NOMO-1 treated with DMSO at 0.1 percent for 48 hours (cell line): Measurements from ENCODE around the gene TRAF2.

Experiments
- DNase-seq: peaks from one replicate; lab custom pipeline; 2025; ENCODE audit not compliant: unreplicated experiment; lab: John Stamatoyannopoulos, UW

The TRAF2 gene

DNA sequence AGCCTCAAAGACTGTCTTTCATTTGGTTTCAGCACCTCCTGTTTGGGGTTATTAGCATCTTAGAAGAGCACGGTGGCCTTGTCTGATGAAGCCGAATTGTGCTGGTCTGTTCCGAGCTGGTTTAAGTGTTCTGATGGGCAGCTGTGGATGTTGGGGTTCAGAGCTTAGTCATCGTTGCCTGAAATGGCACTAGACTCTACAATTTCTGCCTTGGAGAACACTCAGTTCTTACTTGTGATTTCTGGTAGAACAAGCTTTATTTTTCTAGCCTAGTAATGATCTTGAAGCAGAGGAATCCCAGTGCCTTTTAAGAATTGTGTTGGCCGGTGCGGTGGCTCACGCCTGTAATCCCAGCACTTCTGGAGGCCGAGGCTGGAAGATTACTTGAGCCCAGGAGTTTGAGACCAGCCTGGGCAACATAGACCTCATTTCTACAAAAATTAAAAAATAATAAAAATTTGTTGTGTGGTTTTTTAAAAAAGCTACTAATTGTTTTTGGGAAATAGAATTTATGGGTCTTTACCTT is 50.4 kb downstream of the TRAF2 start:
- DNase-seq: no peak

DNA sequence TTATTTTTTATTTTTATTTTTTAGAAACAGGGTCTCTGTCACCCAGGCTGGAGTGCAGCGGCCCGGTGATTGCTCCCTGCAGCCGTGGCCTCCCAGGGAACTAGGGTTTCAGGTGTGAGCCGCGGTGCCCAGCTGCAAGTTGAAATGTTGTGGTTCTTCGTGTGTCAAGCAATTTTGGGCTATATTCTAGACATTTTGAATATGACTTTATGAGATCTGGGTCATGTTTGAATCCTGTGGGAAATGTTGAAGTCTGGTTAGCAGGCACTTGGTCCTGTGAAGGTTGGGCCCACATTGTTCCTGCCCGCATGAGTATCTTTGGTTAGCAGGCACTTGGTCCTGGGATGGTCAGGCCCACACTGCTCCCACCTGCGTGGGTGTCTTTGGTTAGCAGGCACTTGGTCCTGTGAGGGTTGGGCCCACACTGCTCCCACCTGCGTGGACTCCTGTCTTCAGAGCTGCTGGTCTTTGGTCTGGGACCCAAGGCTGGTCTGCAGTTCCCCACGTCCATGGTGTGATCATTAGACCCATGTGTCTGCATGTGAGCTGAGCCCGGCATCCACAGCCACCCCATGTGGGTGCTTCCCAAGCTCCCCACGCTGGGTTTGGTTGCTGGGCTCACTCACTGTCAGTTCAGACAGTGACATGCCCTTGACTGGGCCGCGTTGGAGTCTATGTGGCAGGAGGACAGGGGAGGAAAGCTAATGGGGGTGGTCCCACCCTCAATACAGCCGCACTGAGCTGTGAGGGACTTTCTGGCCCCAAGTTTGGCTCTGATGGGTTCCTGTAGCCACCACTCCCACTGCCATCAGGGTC is 51.1 kb downstream of the TRAF2 start:
- DNase-seq: no peak

GRCh38 chr9:136939431-136939995 is 53.2 kb downstream of the TRAF2 start:
- DNase-seq: no peak

- no peak for DNase-seq
Measured at GRCh38 chr9:136939996-136940525, 53.7 kb downstream of the TRAF2 start.

DNA sequence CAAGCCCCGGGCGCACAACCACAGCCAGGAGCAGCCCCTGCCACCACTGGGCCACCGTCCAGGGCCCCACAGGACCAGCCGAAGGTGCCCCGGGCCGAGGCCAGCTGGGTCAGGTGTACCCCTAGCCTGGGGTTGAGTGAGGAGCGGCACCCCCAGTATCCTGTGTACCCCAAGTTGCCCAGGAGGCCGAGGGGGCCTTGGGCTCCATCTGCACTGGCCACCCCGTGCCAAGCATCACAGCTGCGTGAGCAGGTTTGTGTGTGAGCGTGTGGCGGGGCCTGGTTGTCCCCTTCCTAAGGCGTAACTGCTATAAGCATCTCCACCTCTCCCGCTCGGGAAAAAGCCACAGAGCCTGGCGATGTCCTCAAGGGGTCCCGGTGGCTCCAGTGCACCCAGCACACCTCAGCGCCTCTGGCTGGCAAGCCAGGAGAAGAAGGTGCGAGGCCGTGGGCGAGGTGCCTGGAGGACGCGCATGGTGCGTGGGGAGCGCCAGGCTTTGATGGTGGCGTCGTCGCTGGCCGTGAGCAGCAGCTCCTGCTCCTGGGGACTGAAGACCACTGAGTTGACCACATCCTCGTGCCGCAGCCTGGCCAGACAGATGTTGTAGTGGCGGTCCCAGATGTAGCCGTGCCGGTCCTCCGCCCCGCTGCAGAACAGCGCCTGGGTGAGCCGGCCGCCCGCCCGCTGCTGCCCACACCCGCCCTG is 54.4 kb downstream of the TRAF2 start:
- DNase-seq: no peak

- DNase-seq: no peak
Measured at GRCh38 chr9:136941231-136942111, 55.2 kb downstream of the TRAF2 start.

DNA sequence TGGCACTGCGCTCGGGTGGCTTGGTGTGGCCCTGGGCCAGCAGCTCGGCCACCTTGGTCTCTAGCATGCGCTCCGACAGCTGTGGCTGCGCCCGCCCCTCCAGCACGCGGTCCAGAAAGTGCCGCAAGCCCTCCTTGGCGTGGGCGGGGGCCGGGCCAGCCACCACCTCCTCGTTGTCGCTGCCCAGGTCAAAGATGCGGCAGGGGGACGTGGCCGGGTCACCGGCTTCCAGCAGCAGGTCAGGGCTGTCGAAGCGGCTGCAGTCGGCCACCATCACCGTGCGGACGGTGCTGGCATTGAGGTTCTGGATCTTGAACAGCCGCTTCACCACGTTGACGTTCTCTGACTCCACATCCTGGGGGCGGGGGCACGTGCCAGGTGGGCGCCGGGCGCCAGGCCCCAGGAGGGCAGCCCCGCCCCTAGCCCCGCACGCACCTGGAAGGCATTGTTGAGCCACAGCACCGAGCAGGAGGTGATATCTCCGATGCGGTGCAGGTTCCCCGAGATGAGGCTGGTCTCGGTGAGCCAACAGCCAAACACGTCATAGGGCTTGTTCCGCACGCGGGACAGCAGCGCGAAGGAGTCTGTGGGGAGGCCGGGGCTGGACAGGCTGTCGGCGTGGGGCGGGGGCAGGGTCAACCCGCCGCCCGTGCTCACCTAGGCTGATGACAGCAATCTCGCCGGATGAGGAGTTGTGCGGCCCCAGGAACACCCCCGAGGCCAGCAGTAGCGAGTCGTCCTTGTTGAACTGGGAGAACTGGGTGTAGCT is 56.0 kb downstream of the TRAF2 start:
- no peak for DNase-seq

DNA sequence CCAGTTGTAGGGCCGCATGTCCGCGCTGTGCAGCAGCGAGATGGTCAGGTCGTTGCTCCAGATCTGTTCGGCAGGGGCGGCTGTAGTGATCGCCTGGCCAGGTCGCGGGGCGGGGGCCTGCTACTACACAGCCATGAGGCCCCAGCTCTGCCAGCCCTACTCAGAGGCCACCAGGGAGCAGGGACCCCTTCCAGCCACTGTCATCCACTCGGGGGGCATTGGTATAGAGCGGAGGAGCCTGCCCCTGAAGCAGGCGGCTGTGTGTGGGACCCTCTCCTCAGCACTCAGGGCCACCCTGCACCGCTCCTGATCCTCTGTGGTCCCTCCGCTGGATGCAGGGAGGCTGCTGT is 56.5 kb downstream of the TRAF2 start:
- no peak for DNase-seq

GRCh38 chr9:136943291-136944211 is 57.2 kb downstream of the TRAF2 start:
- DNase-seq: no peak

DNA sequence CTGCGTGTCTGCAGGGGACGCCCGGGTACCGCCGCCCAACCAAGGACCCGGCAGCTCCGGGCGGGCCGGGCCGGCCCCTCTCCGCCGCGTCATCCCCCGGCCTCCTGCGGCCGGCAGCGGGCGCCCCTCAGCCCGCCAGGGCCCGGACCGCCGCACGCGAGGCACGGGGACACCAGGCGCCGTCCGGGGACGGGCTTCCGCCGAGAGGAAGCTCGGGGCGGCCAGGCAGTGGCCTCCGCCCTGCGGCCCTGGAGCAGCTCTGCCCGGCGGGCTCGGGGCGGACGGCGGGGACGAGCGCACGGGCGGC is 57.8 kb downstream of the TRAF2 start:
- DNase-seq: peak; percentile 74

DNA sequence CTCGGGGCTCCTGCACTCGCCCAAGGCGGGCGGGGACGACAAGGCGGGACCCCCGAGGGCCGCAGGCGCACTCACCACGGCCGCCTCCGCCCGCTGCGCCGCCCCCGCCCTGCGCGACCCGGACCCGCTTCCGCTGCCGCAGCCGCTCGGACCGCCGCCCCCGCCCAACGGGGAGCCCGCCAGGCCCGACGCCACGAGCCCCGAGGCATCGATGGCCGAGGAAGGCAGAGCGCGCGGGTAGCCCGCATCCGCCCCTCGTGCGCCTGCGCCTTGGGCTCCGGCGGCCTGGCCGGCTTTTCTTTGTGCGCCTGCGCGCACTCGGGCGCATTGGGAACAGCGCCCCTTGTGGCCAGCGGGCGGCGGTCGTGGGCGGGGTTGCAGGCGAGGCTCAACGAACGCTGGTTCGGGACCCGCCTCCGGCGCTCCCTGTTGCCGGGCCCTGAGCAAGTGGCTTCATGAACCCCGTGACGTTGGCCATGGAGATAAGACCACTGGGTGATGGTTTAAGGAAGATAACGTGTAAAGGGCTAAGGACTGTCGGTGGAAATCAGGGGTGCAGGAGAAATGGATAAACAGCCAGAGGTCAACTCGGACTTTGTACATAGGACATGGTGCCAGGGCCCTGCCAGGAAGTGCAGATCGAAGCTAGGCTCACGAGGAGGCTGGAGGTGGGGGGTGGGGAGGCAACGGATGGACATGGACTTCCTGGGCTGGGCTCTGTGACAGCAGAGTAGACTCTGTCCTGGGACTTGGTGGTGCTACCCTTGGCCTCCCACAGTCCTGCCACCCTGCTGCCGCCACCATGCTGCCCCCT is 58.4 kb downstream of the TRAF2 start, which contains the start of the genes C8G and FBXW5:
TSS of gene C8G (plus strand) at position 725 of the 814 bp plus-strand sequence. CDS start at position 803, 78 bp downstream.
TSS of gene FBXW5 (minus strand) at position 220 of the 814 bp plus-strand sequence. CDS start 655 bp downstream, outside the sequence.
- peak; percentile 97 for DNase-seq

DNA sequence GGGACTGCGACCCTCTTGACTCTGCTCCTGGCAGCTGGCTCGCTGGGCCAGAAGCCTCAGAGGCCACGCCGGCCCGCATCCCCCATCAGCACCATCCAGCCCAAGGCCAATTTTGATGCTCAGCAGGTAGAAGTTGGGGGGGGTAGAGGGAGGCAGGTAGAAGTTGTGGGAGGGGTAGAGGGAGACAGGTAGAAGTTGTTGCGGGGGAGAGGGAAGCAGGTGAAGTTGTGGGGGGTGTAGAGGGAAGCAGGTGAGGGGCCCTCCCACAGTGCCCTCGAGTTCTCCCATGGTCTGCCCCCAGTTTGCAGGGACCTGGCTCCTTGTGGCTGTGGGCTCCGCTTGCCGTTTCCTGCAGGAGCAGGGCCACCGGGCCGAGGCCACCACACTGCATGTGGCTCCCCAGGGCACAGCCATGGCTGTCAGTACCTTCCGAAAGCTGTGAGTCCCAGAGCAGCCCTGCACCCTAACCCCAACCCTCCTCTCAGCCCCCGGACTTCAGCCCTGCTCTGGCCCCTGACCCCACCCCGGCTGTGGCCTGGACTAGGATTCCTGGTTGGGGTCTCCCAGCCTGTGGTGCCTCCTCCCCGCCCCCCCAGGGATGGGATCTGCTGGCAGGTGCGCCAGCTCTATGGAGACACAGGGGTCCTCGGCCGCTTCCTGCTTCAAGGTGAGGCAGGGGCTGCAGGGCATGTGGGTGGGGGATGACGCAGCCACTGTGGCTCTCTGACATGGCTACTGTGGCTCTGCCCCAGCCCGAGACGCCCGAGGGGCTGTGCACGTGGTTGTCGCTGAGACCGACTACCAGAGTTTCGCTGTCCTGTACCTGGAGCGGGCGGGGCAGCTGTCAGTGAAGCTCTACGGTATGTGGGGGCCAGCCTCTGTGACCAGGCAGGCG is 59.3 kb downstream of the TRAF2 start:
- DNase-seq: no peak

- no peak for DNase-seq
Measured at GRCh38 chr9:136946228-136947027, 60.1 kb downstream of the TRAF2 start.

DNA sequence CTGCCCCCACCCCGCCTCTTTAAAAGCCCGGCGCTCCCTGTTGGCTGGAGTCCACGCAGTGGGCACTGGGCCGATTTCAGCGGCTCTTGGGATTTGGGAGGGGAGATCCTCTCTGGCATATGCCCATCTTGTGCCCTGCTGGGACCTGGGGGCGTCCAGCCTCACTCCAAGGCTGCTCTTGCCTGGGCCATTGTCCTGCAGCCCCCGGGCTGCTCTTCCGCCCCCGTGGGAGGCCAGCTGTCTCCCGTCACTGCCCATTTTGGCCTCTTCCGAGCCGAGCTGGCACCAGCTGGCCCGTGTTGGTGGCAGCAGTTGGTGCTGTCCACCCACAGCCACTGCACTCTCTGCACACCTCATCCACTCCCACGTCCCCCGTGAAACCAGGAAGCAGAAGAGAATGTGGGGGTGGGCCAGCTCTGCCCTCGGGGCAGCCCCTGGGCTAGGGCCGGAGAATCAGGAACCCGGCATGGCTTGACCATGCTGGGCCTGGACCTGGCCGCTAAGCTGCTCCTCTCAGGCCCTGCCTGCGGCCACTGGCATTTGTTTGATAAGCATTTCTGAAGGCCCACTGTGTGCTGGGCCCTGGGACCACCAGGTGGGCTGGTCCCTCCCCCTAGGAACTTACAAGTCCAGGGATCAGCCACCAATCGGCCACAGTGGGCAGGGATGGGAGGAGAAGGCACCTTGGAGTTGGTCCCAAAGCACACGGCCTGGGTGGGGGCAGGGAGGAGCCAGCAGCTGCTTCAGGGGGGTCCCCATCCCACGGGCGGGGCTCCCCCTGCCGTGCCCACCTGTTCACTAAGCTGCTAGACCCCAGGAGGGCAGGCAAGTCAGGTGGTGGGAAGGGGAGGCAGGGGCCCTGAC is 60.9 kb downstream of the TRAF2 start:
- DNase-seq: no peak

DNA sequence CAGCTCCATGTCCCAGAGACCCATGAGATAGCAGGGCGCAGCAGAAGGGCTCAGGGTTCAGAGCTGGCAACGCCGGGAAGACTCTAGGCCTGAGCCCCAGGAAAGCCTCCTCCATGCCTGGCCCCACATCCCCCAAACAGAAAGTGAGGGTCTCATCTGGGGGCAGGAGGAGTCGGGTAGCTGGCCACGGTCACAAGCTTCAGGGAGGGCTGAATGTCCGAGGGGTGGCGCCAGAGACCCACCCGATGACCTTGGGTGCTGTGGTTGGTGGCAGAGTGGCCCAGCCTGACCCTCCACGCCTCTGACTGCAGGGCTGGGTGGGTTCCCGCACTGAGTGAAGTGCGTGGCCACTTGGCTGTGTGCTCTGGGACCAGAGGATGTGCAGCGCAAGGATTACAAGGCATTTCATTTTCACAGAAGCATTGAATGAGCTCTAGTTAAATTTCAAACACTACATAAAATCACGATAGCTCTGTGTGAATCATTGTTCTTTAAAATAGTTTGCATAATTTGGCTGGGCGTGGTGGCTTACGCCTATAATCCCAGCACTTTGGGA is 61.7 kb downstream of the TRAF2 start:
- DNase-seq: peak; percentile 43
